HG03139 (cell line): ENCODE data around the gene DLGAP4.

Experiments used
- ATAC-seq: cut with Tn5 transposase; IDR thresholded peaks from one replicate; pipeline ENCODE4 v1.9.1; 2021; ENCODE audit not compliant: unreplicated experiment

The DLGAP4 gene

GRCh38 chr20:36275011-36275410 is 31.1 kb upstream of the DLGAP4 start:
- no peak for ATAC-seq

GRCh38 chr20:36275441-36276189 is 30.5 kb upstream of the DLGAP4 start:
- no peak for ATAC-seq

- ATAC-seq, result no peak
Observed at GRCh38 chr20:36277546-36277945, 28.6 kb upstream of the DLGAP4 start.

GRCh38 chr20:36279362-36279761 is 26.8 kb upstream of the DLGAP4 start:
- no peak for ATAC-seq

- ATAC-seq, result no peak
Observed at GRCh38 chr20:36279776-36280175, 26.4 kb upstream of the DLGAP4 start.

- ATAC-seq, result no peak
Observed at GRCh38 chr20:36281785-36282380, 24.3 kb upstream of the DLGAP4 start.

- ATAC-seq, result no peak
Observed at GRCh38 chr20:36284751-36285150, 21.4 kb upstream of the DLGAP4 start.

- no peak for ATAC-seq
Observed at GRCh38 chr20:36285746-36286447, 20.2 kb upstream of the DLGAP4 start.

- ATAC-seq, result no peak
Observed at GRCh38 chr20:36297656-36298055, 8.5 kb upstream of the DLGAP4 start.

GRCh38 chr20:36298061-36298460 is 8.1 kb upstream of the DLGAP4 start:
- no peak for ATAC-seq

- ATAC-seq, result no peak
Observed at GRCh38 chr20:36298795-36299339, 7.3 kb upstream of the DLGAP4 start.

GRCh38 chr20:36299459-36299858 is 6.7 kb upstream of the DLGAP4 start:
- no peak for ATAC-seq

- ATAC-seq, result no peak
Observed at GRCh38 chr20:36301359-36302119, 4.6 kb upstream of the DLGAP4 start.

- no peak for ATAC-seq
Observed at GRCh38 chr20:36303020-36303595, 3.0 kb upstream of the DLGAP4 start.

GRCh38 chr20:36303831-36304230 is 2.3 kb upstream of the DLGAP4 start:
- no peak for ATAC-seq

- ATAC-seq, result no peak
Observed at GRCh38 chr20:36304786-36305495, 1.2 kb upstream of the DLGAP4 start.

- ATAC-seq, result no peak
Observed at GRCh38 chr20:36306553-36307411, 643 bp downstream of the DLGAP4 start.

GRCh38 chr20:36307412-36308325 is 1.5 kb downstream of the DLGAP4 start:
- no peak for ATAC-seq
